Measurements from ENCODE around the gene SLC35F3. TPM values are rescaled to one million over a fixed set of nuclear protein-coding genes. Genes with fewer than 3 reads are reported as not detected.

SLC35F3 gene
- total RNA-seq, 4 donors from 2014 or later: 1.7 TPM; not detected in 3

DNA sequence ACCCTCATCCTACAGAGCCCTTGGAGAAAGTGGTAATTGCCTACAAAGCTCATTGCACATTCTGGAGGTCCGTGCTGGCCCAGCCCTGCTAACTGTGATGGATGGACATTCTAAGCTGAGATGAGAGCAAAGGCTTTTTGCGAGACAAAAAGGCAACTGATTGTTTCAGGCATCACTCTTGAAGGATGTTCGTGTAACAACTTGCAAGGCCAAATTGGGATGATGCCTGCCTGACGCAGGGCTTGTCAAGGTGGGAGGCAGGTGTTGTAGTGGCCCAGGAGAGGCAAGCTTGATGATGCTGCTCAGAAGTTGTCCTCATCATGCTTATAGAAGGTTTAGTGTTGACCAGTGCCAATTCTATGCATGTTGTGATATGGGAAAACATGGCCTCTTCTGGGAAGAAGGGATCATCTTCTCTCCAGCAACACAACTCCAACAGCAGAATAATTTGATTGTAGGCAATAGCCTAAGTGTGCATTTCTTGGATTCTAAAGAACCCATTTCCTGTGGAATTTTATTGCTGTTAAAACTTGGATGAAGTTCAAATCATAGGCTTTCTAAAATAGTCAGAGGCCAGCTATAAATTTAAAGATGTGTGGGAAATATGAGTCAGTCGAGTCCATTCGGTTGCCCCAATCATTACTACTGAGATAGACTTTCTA lies 366.2 kb downstream of the SLC35F3 start:
- no peak for TF ChIP-seq POLR2A (IDR thresholded peaks at IDR 0.05)
- TF ChIP-seq, protein P1, sequence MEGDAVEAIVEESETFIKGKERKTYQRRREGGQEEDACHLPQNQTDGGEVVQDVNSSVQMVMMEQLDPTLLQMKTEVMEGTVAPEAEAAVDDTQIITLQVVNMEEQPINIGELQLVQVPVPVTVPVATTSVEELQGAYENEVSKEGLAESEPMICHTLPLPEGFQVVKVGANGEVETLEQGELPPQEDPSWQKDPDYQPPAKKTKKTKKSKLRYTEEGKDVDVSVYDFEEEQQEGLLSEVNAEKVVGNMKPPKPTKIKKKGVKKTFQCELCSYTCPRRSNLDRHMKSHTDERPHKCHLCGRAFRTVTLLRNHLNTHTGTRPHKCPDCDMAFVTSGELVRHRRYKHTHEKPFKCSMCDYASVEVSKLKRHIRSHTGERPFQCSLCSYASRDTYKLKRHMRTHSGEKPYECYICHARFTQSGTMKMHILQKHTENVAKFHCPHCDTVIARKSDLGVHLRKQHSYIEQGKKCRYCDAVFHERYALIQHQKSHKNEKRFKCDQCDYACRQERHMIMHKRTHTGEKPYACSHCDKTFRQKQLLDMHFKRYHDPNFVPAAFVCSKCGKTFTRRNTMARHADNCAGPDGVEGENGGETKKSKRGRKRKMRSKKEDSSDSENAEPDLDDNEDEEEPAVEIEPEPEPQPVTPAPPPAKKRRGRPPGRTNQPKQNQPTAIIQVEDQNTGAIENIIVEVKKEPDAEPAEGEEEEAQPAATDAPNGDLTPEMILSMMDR (IDR thresholded peaks at IDR 0.05): no peak
- Histone ChIP-seq H3K27ac (no peak overlapping the region), H3K4me3 (no peak overlapping the region), H3K9me3 (no peaks in the 10 kb centered on the region), H3K36me3 (no peaks in the 10 kb centered on the region), H3K27me3 (no peaks in the 10 kb centered on the region), H3K4me1 (no peaks in the 10 kb centered on the region)
- no peak for DNase-seq

DNA sequence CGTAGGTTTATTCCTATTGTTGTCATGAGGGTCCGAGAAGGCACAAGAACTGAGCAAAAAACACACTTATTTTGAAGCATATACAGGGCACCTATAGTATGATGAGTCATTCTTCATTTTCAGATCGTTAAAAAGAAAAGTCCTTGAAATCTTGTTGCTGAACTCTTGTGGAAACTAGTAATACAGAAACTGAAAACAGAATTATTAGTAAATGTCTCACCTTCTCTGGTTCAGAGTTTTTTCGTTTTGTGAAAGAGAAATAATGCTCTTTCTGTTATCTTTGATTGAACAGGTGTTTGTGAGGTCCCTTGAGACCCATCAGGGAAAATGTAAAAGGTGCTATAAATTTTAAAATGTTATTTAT lies 366.7 kb downstream of the SLC35F3 start:
- no peaks in the 10 kb centered on the region for H3K36me3 ChIP-seq
- no peaks in the 10 kb centered on the region for H3K4me1 ChIP-seq
- no peak for DNase-seq
- no peak overlapping the region for H3K4me3 ChIP-seq
- no peak overlapping the region for H3K27ac ChIP-seq
- no peaks in the 10 kb centered on the region for H3K27me3 ChIP-seq
- no peaks in the 10 kb centered on the region for H3K9me3 ChIP-seq
- TF ChIP-seq POLR2A (IDR thresholded peaks at IDR 0.05): no peak
- TF ChIP-seq, protein P1 (IDR thresholded peaks at IDR 0.05): no peak

DNA sequence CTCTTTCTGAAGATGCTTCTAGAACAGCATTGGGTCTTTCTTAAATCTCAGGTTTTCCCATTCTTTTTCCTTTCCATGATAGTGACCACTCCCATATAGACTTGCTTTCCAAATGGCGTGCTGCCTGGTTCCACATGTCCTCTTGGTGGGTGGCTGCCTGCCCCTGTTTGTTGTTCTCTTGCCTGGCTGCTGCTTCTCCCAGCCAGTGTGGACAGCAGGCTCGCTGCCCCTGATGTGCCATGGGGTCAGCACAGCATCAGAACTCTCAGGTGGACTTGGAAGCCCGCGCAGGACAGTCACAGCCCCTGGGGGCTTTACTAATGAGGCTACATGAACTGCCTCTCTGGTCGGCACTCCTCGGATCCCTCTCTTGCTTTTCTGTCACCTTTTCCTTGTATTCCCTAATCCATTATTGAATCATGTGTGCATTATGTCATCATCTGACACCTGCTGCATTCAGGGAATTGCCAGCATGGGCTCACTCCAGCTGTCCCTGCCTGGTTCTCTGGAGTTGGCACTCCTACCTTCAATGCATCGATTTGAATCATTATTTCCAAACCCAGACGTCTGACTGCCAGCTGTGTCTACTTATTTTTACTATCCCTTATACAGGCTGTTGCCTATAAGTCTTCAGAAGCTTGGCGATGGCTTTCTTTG lies 368.3 kb downstream of the SLC35F3 start:
- no peak overlapping the region for H3K4me3 ChIP-seq
- no peaks in the 10 kb centered on the region for H3K27me3 ChIP-seq
- no peaks in the 10 kb centered on the region for H3K9me3 ChIP-seq
- H3K27ac ChIP-seq: no peak overlapping the region
- H3K4me1 ChIP-seq: no peaks in the 10 kb centered on the region
- no peaks in the 10 kb centered on the region for H3K36me3 ChIP-seq
- DNase-seq: no peak
- TF ChIP-seq POLR2A (IDR thresholded peaks at IDR 0.05): no peak
- TF ChIP-seq, protein P1 (IDR thresholded peaks at IDR 0.05): no peak

DNA sequence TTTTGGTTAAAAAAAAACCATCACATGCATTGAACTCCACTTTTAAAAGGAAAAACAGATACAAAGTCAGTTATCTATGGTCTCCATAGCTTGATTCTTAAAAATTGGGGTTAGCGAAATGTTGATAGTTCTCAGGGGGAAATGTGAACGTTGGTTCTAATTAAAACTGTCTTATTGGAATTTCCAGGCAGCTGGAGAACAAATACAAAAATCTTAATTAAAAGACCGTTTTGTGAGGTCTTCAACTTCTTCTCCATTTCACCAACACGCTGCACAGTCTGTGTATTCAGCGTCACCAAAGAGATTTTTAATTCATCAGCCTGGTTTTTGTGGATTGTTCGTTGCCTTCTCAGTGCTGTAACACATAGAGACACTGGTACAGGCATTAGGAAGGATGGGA lies 369.5 kb downstream of the SLC35F3 start:
- Histone ChIP-seq H3K4me3 (no peak overlapping the region), H3K4me1 (no peaks in the 10 kb centered on the region), H3K9me3 (no peaks in the 10 kb centered on the region), H3K27me3 (no peaks in the 10 kb centered on the region), H3K27ac (no peak overlapping the region), H3K36me3 (no peaks in the 10 kb centered on the region)
- TF ChIP-seq, protein P1 (IDR thresholded peaks at IDR 0.05): no peak
- TF ChIP-seq POLR2A (IDR thresholded peaks at IDR 0.05): no peak
- DNase-seq: no peak

DNA sequence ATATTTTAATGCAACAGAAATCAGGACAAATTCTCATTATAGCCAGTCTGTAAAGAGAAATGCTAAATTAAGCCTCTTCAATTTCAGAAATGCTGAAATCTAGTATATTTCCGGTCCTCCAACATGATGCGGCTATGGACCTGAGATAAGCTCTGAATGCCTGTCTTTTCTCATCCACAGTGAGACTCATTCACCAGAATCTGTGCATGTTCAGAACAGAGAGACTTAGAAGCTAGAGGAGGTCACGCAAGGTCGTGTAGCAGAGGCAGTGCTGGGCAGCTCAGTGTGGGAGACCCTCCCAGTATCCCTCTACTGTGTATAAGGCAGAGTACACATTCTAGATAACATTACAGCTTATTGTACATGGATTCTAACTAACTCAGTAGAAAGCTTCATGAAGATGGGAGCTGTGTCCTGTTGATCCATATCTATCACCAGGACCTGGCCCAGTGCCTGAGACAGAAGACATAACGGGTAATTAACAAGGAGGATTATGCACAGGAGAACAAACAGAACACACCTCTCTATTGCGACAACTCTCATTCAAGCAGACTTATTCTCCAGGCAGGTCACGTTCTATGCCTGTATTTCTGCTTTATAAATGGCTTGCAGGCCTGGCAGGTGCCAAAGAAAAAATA lies 371.8 kb downstream of the SLC35F3 start:
- Histone ChIP-seq H3K36me3 (no peaks in the 10 kb centered on the region), H3K4me1 (no peaks in the 10 kb centered on the region), H3K4me3 (no peak overlapping the region), H3K9me3 (no peaks in the 10 kb centered on the region), H3K27me3 (no peaks in the 10 kb centered on the region), H3K27ac (no peak overlapping the region)
- DNase-seq: no peak
- TF ChIP-seq POLR2A (IDR thresholded peaks at IDR 0.05): no peak
- TF ChIP-seq, protein P1 (IDR thresholded peaks at IDR 0.05): no peak

Measured in Peyer's patch (tissue), 4 donors.